GM18870 (cell line): ENCODE results near the gene GLI1.
"Not testable (repeated sequence)": the region's sequence is repeated elsewhere in the genome, so short reads cannot be mapped to it uniquely, and the experiment has no call there.

Experiments
- ATAC-seq: cut with Tn5 transposase; IDR thresholded peaks from one replicate; pipeline ENCODE4 v1.9.1; 2021; ENCODE audit warnings: moderate library complexity; ENCODE audit not compliant: unreplicated experiment

The GLI1 gene

DNA sequence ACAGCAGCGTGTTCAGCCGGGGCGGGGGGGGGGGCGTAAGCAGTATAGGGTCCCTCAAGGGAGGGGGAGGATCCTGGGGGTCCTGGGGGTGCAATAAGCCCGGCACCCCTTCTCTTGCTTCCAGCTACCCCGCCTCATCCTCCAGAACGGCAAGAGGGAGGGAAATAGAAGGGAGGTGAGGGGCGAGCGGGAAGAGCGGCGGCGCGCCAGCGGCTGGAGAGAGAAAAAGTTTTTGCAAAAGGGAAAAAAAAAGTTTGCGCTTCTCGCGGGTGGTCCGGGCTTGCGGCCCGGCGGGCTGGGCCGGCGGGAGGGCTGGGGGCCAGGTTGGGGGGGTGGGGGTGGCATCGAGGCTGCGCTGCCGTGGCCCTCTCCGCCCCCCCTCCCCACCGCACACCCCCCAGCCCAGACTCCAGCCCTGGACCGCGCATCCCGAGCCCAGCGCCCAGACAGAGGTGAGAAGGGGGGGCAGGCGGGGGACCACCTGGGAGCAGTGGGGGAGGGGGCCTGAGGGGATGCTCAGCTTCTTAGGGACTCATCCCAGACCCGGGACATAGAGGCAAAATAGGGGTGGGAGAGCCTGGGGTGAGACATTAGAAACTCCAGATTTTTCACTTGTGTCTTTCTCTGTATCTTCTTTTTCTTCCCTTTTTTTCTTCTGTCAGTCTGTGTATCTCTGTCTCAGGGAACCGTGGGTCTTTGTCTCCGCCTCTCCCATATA lies at the start of gene GLI1:
Gene GLI1, plus strand, starts transcription at position 36 of the 718 bp plus-strand sequence. CDS start 3,907 bp downstream, outside the sequence.
- ATAC-seq, result no peak

DNA sequence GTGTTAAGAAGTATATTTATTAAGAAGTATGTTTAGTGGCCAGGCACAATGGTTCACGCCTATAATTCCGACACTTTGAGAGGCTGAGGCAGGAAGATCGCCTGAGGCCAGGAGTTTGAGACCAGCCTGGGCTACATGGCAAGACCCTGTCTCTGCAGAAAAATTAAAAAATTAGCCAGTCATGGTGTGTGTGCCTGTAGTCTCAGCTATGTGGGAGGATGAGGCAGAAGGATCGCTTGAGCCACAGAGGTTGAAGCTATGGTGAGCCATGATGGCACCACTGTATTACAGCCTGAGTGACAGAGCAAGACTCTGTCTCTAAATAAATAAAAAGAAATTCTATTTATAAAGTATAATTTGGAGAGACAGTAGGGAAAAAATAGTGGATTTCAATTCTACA lies 49.1 kb upstream of the GLI1 start:
- no peak for ATAC-seq

DNA sequence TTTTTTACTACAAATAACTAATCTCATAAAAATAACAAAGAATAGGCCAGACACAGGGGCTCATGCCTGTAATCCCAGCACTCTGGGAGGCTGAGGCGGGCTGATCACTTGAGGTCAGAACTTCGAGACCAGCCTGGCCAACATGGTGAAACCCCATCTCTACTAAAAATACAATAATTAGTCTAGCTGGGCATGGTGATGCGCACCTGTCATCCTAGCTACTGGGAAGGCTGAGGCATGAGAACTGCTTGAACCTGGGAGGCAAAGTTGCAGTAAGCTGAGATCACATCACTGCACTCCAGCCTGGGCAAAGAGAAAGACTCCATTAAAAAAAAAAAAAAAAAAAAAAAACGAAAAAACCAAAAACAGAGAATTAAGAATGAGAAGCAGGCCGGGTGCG lies 45.4 kb upstream of the GLI1 start:
- ATAC-seq, result not testable (repeated sequence)

DNA sequence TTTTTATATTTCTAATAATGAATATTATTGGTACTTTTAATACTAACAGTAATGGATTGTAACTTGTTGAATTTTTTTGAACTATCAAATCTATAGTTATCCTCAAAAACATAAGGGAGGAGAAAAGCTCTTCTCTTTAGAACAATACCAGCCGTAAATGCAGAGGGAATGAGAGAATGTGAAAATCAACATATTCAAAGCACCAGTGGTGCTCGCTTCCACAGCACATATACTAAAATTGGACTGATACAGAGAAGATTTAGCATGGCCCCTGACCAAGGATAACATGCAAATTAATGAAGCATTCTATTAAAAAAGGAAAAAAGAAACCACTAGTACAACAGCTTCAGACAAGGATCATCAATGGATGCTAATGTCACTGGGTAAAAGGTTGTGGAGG lies 44.5 kb upstream of the GLI1 start:
- no peak for ATAC-seq

DNA sequence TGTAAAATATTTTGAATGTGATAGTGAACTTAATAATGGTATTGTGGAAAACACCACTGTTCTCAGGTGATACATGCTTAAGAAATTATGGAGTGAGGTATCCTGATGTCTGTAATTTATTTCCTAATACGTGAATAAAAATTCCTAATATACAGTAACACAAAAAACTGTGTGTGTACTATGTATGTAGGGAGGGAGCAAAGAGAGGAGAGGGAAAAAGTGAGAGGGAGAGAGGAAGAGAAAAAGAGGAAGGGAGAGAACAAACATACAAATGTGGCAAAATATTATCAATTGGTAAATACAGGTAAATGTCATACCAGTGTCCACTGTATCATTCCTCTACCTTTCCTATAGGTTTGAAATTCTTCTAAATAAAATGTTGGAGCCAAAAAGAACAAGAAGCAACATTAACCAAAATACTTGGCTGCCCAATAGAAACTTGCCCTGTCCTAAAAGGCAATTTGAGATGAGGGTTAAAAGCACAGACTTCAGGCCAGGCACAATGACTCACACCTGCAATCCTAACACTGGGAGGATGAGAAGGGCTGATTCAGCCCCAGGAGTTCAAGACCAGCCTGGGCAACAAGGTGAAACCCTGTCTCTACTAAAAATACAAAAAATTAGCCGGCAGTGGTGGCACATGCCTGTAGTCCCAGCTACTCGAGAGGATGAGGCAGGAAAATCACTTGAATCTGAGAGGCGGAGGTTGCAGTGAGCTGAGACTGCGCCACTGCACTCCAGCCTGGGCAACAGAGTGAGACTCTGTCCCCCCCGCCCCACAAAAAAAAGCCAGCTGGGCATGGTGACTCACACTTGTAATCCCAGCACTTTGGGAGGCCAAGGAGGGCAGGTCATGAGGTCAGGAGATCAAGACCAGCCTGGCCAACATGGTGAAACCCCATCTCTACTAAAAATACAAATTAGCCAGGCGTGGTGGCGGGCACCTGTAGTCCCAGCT lies 43.3 kb upstream of the GLI1 start:
- no peak for ATAC-seq

DNA sequence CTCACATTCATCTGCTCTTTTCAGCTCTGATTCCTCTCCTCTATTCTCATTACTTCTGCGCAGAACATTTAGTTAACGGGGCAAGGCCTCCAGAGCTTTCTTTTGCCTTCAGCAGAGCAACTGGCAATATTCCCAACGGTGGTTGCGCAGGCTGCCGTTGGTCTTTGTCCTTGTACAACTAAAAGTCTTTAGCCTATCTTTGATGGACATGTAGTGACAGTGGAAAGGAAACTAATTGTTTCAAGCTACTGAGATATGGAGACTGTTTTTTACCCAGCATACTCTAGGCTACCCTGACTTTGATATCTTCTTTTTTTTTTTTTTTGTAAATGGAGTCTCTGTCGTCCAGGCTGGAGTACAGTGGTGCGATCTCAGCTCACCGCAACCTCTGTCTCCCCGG lies 41.3 kb upstream of the GLI1 start:
- ATAC-seq, result no peak

DNA sequence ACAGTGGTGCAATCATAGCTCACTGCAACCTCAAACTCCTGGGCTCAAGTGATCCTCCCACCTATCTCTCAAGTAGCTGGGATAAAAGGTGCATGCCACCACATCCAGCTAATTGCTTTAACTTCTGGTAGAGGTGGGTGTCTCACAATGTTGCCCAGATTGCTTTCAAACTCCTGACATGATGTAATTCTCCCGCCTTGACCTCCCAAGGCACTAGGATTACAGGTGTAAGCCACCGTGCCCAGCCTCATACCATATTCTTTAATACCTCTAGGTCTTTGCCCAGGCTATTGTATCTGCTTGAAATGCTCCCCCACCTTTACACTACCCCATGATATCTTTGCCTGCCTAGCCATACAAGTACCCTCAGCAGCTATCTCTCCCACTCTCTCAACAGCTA lies 40.1 kb upstream of the GLI1 start:
- no peak for ATAC-seq

DNA sequence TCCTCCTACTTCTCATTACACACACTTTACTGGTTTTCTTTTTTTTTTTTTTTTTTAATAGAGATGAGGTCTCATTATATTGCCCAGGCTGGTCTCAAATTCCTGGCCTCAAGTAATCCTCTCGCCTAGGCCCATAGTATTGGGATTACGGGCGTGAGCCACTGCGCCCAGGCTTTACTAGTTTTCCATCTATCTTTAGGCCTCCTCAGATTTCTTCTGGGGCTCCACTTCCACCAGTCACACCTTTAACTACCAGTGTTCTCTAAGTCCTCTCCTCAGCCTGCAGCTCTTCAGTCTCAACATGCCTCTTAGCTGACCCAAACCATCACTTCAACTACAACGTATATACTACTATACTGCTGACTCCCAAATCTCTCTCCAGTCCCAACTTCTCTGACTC lies 39.1 kb upstream of the GLI1 start:
- ATAC-seq, result no peak

DNA sequence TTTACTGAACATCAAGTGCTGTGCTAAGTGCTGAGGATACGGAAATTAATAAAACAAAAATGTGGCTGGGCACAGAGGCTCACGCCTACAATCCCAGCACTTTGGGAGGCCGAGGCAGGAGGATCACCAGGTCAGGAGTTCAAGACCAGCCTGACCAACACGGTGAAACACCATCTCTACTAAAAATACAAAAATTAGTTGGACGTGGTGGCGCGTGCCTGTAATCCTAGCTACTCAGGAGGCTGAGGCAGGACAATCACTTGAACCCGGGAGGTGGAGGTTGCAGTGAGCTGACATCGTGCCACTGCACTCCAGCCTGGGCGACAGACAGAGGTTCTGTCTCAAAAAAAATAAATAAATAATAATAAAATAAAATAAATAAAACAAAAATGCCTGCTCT lies 32.6 kb upstream of the GLI1 start:
- not testable (repeated sequence) for ATAC-seq

DNA sequence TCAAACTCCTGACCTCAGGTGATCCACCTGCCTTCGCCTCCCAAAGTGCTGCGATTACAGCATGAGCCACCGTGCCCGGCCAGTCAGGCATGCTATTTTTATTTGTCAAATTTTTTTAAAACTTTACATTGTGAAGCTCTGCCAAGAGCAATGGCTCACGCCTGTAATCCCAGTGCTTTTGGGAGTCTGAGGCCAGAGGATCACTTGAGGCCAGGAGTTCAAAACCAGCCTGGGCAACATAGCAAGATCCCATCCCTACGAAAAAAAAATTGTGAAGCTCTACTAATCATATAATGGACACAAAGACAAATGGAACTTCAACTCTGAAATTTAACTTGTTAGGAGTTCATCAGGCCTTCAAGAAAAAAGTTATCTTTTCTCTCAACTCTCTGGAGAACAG lies 30.6 kb upstream of the GLI1 start:
- ATAC-seq, result no peak

DNA sequence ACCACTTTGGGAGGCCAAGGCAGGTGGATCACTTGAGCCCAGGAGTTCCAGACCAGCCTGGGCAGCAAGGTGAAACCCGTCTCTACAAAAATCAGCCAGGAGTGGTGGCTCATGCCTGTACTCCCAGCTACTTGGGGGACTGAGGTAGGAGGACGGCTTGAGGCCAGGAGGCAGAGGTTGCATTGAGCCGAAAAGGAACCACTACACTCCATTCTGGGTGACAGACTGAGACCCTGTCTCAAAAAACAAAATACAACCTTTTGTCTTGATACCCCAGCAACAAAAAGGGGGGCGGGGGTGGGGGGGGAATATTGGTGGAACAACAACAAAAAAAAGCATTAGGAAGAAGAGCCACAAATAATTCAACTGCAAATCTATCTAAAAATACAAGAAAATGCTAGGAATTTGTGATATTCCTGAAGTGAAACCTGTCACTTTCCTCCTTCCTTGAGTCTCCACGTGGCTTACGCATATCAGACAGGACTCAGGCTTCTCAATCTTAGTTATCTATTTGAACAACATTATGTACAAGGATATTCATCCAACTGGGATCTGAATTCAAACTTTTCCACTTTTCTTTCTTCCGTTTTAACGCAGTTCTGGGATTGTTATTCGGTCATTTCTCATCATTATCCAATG lies 30.0 kb upstream of the GLI1 start:
- ATAC-seq, result no peak

DNA sequence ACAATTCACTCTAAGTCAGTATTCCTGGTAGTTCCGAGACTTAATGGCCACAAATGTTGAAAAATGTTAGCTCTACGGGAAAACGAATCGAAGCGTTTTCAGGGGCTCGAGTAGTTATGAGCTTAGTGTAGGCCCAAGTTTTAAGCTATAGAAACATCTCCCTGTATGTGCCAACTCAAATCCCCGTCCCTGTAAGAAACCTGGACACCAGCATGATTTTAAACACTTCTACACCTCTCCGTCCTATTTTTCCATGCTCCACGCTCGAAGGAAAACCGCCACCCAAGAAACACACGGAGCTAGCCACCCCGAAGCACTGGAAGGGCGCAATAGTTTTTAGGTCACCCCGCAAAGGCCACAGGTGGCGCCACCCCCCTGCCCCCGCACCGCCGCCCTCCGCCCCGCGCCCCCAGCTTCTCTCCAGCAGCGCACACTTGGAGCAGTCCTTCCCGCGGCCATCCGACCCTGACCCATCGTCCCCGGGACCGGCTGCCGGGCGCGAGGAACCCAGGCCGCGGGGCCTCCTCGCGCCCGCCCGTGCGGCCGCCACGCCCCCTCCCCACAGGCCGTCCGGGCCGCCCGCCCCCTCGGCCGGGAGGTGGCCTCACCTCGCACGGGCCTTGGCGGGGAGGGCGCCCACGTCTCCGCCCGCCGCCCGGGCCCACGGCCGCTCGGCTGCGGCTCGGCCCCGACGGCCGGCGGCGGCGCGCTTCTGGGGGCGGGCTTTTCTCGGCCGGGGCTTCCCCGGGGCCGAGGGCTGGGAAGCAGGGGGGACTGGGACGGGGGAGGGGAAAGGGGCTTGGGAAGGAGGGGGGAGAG lies 29.3 kb upstream of the GLI1 start:
- no peak for ATAC-seq

DNA sequence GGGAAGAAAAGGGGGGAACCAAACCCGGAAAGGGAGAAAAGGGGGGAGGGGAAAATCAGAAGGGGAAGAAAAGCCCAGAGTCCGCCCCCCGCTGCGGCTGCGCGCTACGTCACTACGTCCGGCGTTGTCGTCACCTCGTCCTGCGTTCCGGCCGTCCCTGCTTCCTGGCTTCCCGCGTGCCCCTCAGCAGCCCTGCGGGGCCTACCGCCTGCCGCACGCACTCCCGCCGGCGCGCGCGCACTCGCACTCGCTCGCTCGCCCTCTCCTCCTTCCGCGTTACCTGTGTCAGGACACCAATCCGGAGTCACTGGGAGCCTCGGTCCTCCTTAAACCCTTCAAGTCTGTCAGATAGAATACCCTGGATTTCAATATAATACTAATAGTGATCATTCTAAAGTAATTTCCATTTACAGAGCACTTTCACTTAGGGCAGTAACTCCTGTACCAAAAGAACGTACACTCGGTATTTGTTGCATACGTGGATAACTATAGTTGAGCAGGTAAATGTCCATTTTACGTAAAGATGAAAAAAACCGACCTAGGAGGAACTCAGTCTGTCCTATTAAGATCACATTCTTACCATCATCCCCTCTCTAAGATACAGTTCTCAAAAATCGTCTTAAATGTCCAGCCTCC lies 28.5 kb upstream of the GLI1 start, which contains the start of gene R3HDM2:
Gene R3HDM2, minus strand, starts transcription at position 113 of the 636 bp plus-strand sequence. CDS start 120,615 bp downstream, outside the sequence.
- ATAC-seq, result peak; percentile 79

DNA sequence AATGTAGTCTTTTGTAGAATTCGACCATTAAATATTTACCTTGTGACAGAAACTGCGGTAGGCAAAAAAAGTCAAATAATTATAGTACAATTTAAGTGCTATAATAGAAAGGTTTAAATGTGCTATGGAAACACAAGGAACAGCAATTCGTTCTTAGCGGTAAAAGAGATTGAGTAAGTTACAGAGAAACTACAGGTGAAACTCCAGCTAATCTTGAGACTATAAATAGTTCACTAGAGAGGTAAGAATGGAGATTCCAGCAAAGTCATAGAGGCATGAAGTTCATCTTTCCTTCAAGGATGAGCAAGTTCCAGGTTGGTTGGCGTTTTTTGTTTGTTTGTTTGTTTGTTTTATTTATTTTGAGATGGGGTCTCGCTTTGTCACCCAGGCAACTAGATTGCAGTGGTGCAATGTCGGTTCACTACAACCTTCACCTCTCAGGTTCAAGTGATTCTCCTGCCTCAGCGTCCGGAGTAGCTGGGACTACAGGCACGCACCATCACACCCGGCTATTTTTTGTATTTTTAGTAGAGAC lies 27.9 kb upstream of the GLI1 start:
- ATAC-seq, result no peak

DNA sequence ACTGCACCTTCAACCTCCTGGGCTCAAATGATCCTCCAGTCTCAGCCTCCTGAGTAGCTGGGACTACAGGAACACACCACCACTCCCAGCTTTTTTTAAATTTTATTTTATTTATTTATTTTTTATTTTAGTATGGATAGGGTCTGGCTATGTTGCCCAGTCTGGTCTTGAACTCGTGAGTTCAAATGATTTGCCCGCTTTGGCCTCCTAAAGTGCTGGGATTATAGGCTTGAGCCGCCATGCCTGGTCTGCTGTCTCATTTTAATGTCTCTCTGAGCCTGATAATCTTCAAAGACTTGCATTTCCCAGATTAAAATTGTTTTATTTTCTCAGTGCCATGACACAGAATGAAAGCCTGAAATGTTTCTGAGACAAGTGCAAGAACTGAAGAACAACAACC lies 26.2 kb upstream of the GLI1 start:
- no peak for ATAC-seq

DNA sequence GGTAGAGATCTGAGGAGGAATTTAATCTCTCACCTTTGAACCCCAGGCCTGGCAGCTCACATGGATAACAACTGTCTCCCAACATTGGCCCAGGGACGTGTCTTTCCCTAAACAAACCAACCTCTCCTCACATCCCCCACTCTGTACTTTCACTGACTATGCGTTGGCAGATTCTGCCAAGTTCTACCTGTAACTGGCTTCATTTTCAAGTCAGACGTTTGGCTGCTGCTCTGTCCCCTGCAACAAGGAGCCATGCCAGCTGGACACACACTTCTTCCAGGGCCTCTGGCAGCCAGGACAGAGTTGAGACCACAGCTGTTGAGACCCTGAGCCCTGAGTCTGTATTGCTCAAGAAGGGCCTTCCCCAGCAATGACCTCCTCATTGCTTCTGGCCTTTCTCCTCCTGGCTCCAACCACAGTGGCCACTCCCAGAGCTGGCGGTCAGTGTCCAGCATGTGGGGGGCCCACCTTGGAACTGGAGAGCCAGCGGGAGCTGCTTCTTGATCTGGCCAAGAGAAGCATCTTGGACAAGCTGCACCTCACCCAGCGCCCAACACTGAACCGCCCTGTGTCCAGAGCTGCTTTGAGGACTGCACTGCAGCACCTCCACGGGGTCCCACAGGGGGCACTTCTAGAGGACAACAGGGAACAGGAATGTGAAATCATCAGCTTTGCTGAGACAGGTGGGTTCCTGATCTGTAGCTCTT lies 24.9 kb upstream of the GLI1 start, which contains the start of gene INHBC:
Gene INHBC, plus strand, starts transcription at position 268 of the 707 bp plus-strand sequence. Its CDS starts 103 bp downstream, at position 371.
- no peak for ATAC-seq

DNA sequence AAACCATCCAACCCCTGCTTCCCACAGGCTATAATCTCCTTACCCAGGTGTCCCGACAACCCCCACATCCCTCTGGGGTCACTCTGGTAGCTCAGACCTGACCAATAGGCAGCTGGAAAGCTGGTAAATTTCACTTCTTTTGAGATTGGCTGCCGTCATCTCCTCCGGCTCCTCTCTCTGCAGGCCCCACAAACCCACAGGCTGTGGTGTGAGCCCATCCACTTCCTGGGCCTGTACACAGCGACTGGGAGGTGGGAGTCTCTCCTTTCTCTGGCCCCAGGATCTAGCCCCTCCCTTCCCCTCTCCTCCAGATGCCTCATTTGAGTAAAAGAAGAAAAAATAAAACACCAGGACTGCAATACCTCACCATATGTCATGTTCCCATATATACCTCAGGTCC lies 24.3 kb upstream of the GLI1 start:
- ATAC-seq, result no peak

DNA sequence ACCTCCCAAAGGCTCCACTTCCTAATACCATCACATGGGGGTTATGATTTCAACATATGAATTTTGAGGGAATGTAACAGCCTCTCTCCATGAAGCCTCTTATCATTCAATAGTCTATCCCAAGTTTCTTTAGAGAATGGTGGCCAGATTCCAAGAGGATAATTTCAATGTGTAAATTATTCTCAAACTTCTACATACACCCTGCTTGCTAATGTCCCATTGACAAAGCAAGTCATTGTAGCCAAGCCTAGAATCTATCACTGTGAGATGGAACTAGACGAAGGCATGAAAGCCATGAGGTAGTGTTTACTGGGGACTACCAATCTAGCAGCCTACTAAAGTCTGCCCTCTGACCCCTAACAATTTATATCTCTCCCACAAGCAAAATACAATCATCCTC lies 21.2 kb upstream of the GLI1 start:
- no peak for ATAC-seq

DNA sequence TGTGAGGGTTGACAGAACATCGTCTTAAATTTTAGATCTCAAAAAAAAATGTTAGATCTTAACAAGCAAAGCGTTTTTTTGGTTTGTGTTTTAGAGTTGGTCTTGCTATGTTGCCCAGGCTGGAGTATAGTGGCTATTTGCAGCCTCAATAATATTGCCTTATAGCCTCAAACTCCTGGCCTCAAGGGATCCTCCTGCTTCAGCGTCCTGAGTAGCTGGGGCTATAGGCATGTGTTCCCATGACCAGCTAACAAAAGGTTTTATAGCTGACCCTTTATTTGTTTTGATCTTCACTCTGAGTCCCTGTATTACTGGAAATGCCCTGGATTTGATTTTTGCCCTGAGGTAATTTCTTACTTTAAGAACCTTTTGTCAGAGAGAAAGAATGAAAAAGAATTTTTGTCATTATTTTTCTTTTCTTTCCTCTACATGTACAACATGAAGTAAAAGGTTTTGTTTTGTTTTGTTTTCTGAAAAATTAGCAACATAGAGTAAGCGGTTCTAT lies 19.8 kb upstream of the GLI1 start:
- no peak for ATAC-seq
